B cell (primary cell): Measurements from ENCODE around the gene RALGAPA2. TPM values are rescaled to one million over a fixed set of nuclear protein-coding genes. Genes with fewer than 3 reads are reported as not detected.

ENCODE experiments used
- ATAC-seq: fragments of 200-7000 bp; cut with Tn5 transposase; one replicate; pipeline ENCODE4 v1.10.0; 2021; ENCODE audit warnings: low read depth, mild to moderate bottlenecking, moderate number of reproducible peaks, moderate library complexity
- CTCF ChIA-PET: fragments of 350-600 bp; sonication (Branson Sonifier 250); formaldehyde crosslinking; loops from one replicate; lab custom pipeline; 2021; ENCODE audit warnings: antibody characterized with exemption, inconsistent platforms; lab: Charles Lee
- POLR2A ChIA-PET: fragments of 350-600 bp; sonication (Branson Sonifier 250); formaldehyde crosslinking; loops from one replicate; lab custom pipeline; 2021; ENCODE audit warnings: antibody characterized with exemption; lab: Charles Lee
- DNase-seq: peaks from one replicate; pipeline ENCODE4 v3.0.0; 2013
- H2AFZ ChIP-seq: 2 replicates; pipeline ENCODE4 v1.6.1; 2012; ENCODE audit warnings: mild to moderate bottlenecking, low read depth, low read length; ENCODE audit not compliant: insufficient read depth, poor library complexity, severe bottlenecking
- H3K27ac ChIP-seq, 2 donors: 1 replicate in 1 of 2; 2 replicates in 1 of 2; pipeline ENCODE4 v1.5.1; 2012 to 2013; ENCODE audit warnings: low read length in 2 of 2, mild to moderate bottlenecking in 2 of 2, moderate library complexity in 1 of 2
- H3K27me3 ChIP-seq, 4 experiments: fragments of 200-600 bp in 1 of 4; sonication (generic) in 1 of 4; replicated peaks in 1 of 4; 1 replicate in 2 of 4; 2 replicates in 2 of 4; pipeline versions ENCODE4 v1.6.1 to v1.7.0; 2013 to 2016; ENCODE audit warnings: low read length in 3 of 4, mild to moderate bottlenecking in 2 of 4, mixed read lengths in 1 of 4, moderate library complexity in 1 of 4; ENCODE audit not compliant: insufficient read depth in 4 of 4, control insufficient read depth in 3 of 4; ENCODE audit errors: control extremely low read depth in 1 of 4
- H3K36me3 ChIP-seq, 2 experiments: replicated peaks in 1 of 2; 1 replicate in 1 of 2; 2 replicates in 1 of 2; pipeline versions ENCODE4 v1.6.1 to v1.7.1; 2013; ENCODE audit warnings: low read length in 1 of 2; ENCODE audit not compliant: insufficient read depth in 2 of 2, control insufficient read depth in 1 of 2; ENCODE audit errors: control extremely low read depth in 1 of 2, extremely low read depth in 1 of 2
- H3K4me1 ChIP-seq, 2 donors: fragments of 200-600 bp in 1 of 2; sonication (generic) in 1 of 2; 1 replicate in 1 of 2; 2 replicates in 1 of 2; pipeline versions ENCODE4 v1.5.1 to v1.6.1; 2013 to 2017; ENCODE audit warnings: low read length in 2 of 2; ENCODE audit not compliant: control insufficient read depth in 2 of 2, insufficient read depth in 2 of 2
- H3K4me2 ChIP-seq: replicated peaks from 2 replicates; pipeline ENCODE3; 2012; ENCODE audit warnings: mild to moderate bottlenecking, low read depth, low read length; ENCODE audit not compliant: poor library complexity, severe bottlenecking
- H3K4me3 ChIP-seq, 5 experiments: fragments of 200-600 bp in 1 of 5; sonication (generic) in 1 of 5; 1 replicate in 3 of 5; 2 replicates in 2 of 5; pipeline versions ENCODE4 v1.5.1 to v1.7.0; 2011 to 2016; ENCODE audit warnings: low read length in 4 of 5, mild to moderate bottlenecking in 4 of 5, low read depth in 2 of 5, control low read depth in 1 of 5, moderate library complexity in 1 of 5; ENCODE audit not compliant: insufficient read depth in 1 of 5; ENCODE audit errors: control extremely low read depth in 1 of 5, extremely low read depth in 1 of 5
- H3K79me2 ChIP-seq: fragments of 200-600 bp; sonication (generic); one replicate; pipeline ENCODE4 v1.6.0; 2016; ENCODE audit warnings: low read length; ENCODE audit not compliant: control insufficient read depth, insufficient read depth
- H3K9ac ChIP-seq: fragments of 200-600 bp; sonication (generic); 2 replicates; pipeline ENCODE4 v1.6.1; 2017; ENCODE audit warnings: mild to moderate bottlenecking, low read length, moderate library complexity
- H3K9me3 ChIP-seq, 3 donors: one replicate each; pipeline versions ENCODE4 v1.6.1 to v1.7.1; 2013; ENCODE audit warnings: low read length in 2 of 3; ENCODE audit not compliant: control insufficient read depth in 2 of 3, insufficient read depth in 1 of 3; ENCODE audit errors: control extremely low read depth in 1 of 3
- H4K20me1 ChIP-seq: 2 replicates; pipeline ENCODE4 v1.6.0; 2012; ENCODE audit warnings: mild to moderate bottlenecking, low read length; ENCODE audit not compliant: insufficient read depth, control insufficient read depth, poor library complexity, severe bottlenecking
- H3K27ac Mint-ChIP-seq: one replicate; pipeline ENCODE4 v1.8.0; 2021; ENCODE audit warnings: mixed read lengths
- H3K27me3 Mint-ChIP-seq: one replicate; pipeline ENCODE4 v1.8.0; 2021; ENCODE audit warnings: mixed read lengths
- H3K4me1 Mint-ChIP-seq: one replicate; pipeline ENCODE4 v1.8.0; 2021; ENCODE audit warnings: mixed read lengths
- H3K4me3 Mint-ChIP-seq: one replicate; pipeline ENCODE4 v1.8.0; 2021; ENCODE audit warnings: mixed read lengths
- H3K9me3 Mint-ChIP-seq: one replicate; pipeline ENCODE4 v1.8.0; 2022; ENCODE audit warnings: mixed read lengths; ENCODE audit not compliant: insufficient read depth
- EZH2 ChIP-seq: IDR thresholded peaks from 2 replicates; pipeline ENCODE4 v1.6.1; 2012; ENCODE audit warnings: borderline replicate concordance, low read depth, mild to moderate bottlenecking, moderate library complexity, low read length; ENCODE audit not compliant: insufficient read depth, poor library complexity, severe bottlenecking
- WGBS: methylation state at CpG from one replicate; pipeline ENCODE4 v1.1.5; 2013; ENCODE audit warnings: missing lambda C conversion rate; ENCODE audit not compliant: insufficient coverage; 5-methylcytosine and 5-hydroxymethylcytosine counted together
- intact Hi-C: fragments of 100-400 bp; cut with micrococcal nuclease; formaldehyde crosslinking; loops from one replicate; pipeline ENCODE4 v1.10.0; 2022
- polyA plus RNA-seq: library from polyadenylated mRNA; depleted of rRNA; stranded (reverse); fragments of >200 nt; gene quantifications from 2 replicates; pipeline ENCODE4 v1.2.3, GENCODE V29; 2012
- total RNA-seq, 2 donors: library from RNA; stranded (reverse); fragments of 120-200 nt in 1 of 2; gene quantifications; 1 replicate in 1 of 2; 2 replicates in 1 of 2; pipeline versions ENCODE4 v1.2.3 to v1.2.4, GENCODE V29; 2013 to 2022
- TF ChIP-seq, protein P1 (sequence below): fragments of 200-600 bp; IDR thresholded peaks from one replicate; pipeline ENCODE4 v1.8.0; 2022; ENCODE audit warnings: antibody characterized with exemption, mild to moderate bottlenecking

RALGAPA2 gene
- total and polyA plus RNA-seq, 2 donors (not counting 1 experiment from before 2014, with no cell fraction given): 6.4 to 33.1 TPM

GRCh38 chr20:20432618-20433286 is 279.7 kb downstream of the RALGAPA2 start:
- Mint-ChIP-seq H3K4me1 (no peaks in the 10 kb centered on the region), H3K27me3 (no peaks in the 10 kb centered on the region), H3K4me3 (no peak overlapping the region), H3K9me3 (no peaks in the 10 kb centered on the region), H3K27ac (no peak overlapping the region)
- H3K27me3 ChIP-seq: no peaks in the 10 kb centered on the region
- no peak overlapping the region for H2AFZ ChIP-seq
- DNase-seq (no peak), ATAC-seq (no peak)
- H3K4me3 ChIP-seq: no peak overlapping the region
- ChIA-PET POLR2A (no interaction called here), CTCF (interaction anchor here (1.0 kb wide), 1 partner anchor 11 kb away, joined by 3 read pairs; no protein-coding TSS in a partner anchor)
- H4K20me1 ChIP-seq: no peaks in the 10 kb centered on the region
- no peak overlapping the region for H3K27ac ChIP-seq
- intact Hi-C loops: no loop called here
- no peak overlapping the region for H3K9ac ChIP-seq
- no peak overlapping the region for H3K4me2 ChIP-seq
- no peaks in the 10 kb centered on the region for H3K36me3 ChIP-seq
- 96% methylated on average over 3 of the region's 5 CpGs for WGBS
- no peaks in the 10 kb centered on the region for H3K9me3 ChIP-seq
- no peaks in the 10 kb centered on the region for H3K79me2 ChIP-seq
- H3K4me1 ChIP-seq: no peaks in the 10 kb centered on the region
- TF ChIP-seq EZH2: no peak
- TF ChIP-seq, protein P1, sequence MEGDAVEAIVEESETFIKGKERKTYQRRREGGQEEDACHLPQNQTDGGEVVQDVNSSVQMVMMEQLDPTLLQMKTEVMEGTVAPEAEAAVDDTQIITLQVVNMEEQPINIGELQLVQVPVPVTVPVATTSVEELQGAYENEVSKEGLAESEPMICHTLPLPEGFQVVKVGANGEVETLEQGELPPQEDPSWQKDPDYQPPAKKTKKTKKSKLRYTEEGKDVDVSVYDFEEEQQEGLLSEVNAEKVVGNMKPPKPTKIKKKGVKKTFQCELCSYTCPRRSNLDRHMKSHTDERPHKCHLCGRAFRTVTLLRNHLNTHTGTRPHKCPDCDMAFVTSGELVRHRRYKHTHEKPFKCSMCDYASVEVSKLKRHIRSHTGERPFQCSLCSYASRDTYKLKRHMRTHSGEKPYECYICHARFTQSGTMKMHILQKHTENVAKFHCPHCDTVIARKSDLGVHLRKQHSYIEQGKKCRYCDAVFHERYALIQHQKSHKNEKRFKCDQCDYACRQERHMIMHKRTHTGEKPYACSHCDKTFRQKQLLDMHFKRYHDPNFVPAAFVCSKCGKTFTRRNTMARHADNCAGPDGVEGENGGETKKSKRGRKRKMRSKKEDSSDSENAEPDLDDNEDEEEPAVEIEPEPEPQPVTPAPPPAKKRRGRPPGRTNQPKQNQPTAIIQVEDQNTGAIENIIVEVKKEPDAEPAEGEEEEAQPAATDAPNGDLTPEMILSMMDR: no peak

DNA sequence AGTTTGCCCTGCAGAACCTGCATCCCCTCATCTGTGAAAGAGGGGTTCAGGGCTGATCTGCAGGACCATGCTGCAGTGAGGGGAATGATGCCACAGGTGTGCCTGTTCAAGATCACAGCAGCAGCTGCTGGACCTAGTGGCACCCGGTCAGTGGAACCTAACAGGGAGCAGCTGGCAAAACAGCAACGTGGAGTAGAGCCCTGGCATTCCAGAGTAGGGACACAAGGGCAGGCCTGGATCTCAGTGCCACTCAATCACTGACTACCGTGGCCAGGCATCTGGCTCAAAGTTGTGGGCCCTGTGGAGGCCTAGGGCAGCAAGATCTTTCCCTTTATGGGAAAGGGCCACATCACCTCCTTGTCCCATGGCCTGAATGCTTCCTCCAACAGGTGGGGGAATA is 282.4 kb downstream of the RALGAPA2 start:
- POLR2A ChIA-PET: no interaction called here
- no peaks in the 10 kb centered on the region for H3K36me3 ChIP-seq
- no peak for TF ChIP-seq EZH2
- TF ChIP-seq, protein P1: no peak
- H3K27me3 ChIP-seq: no peaks in the 10 kb centered on the region
- H3K9me3 ChIP-seq: no peaks in the 10 kb centered on the region
- CTCF ChIA-PET: no interaction called here
- H4K20me1 ChIP-seq: no peaks in the 10 kb centered on the region
- no peaks in the 10 kb centered on the region for H3K79me2 ChIP-seq
- H3K27ac ChIP-seq: no peak overlapping the region
- no peak overlapping the region for H3K4me3 ChIP-seq
- intact Hi-C loops: no loop called here
- DNase-seq (no peak), ATAC-seq (no peak)
- no peak overlapping the region for H3K9ac ChIP-seq
- Mint-ChIP-seq H3K27ac (no peak overlapping the region), H3K4me1 (no peaks in the 10 kb centered on the region), H3K4me3 (no peak overlapping the region), H3K27me3 (no peaks in the 10 kb centered on the region), H3K9me3 (no peaks in the 10 kb centered on the region)
- H3K4me2 ChIP-seq: no peak overlapping the region
- no peaks in the 10 kb centered on the region for H3K4me1 ChIP-seq
- WGBS: 89% methylated on average over 3 of the region's 3 CpGs
- no peak overlapping the region for H2AFZ ChIP-seq
